HuH-7 (cell line): Measurements from ENCODE around the gene RET.

Source experiments
- DNase-seq: peaks from one replicate; pipeline ENCODE4 v3.0.0; 2011; ENCODE audit warnings: low spot score

Gene RET

DNA sequence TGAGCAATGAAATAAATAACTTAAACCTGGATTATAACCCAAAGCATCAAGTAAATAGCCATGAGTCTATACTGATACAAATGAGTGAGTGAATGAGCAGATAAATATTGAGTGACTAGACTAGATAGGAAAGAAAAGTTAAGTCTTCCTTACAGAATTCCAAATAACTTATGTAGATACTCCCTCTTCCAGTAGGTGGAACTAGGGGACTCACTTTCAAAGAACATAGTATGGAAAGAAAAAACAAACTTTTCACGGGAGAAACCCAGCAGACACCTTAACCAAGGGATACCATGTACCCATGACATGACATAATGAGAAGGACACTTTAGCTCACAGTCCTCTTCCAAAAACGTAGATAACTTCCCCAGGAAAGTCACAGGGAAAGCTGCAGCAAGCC is 93.6 kb downstream of the RET start:
- no peak for DNase-seq

DNA sequence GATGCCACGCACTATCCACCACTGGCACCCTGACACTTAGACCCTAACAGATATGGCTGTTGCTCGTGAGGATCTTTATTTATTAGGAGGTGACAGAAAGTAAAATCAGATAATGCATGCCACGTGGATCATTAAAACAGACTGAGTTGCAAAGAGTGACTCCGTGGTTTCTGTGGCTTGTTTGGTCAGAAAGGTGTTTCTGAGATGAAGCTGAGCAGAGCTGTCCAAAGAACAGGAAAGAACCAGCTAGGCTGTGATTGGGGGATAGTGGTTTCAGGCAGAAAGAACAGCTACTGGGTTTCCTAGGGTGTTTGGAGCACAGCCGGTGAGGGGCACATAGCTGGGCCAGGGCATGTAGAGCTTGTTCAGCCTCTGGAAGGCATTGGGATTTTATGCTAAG is 95.8 kb downstream of the RET start:
- DNase-seq, result no peak

DNA sequence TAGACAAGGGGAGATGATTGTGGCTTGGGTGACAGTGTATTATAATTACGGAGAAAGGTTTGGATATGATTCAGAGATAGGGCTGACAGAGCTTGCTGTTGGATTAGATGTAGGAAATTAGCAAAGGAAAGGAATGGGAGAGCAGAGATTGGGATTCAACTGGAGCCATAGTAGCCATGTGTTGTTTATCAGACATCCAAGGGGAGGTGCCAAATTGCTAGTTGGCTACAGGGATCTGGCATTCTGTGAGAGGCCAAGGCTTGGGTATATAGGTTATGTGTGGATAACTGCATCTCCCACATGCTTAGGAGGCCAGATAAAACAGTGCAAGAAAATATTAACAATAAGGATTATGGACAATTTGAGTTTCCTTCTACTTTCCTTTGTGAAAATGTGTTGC is 96.3 kb downstream of the RET start:
- no peak for DNase-seq

DNA sequence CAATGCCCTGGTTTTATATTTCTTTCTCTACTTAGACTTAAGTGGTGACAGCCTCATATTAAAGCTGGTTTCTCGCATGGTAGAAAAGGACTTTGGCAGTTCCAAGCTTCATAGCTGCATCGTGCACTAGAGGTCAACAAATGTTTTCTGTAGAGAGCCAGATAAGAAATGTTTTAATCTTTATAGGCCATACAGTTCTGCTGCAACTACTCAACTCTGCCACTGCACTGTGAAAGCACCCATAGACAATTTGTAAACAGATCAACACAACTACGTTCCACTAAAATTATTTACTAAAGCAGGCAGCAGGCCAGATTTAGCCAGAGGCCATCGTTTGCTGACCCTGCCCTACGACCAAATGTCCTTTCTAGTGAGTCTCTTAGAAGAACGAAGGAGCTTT is 98.1 kb downstream of the RET start:
- DNase-seq, result no peak

DNA sequence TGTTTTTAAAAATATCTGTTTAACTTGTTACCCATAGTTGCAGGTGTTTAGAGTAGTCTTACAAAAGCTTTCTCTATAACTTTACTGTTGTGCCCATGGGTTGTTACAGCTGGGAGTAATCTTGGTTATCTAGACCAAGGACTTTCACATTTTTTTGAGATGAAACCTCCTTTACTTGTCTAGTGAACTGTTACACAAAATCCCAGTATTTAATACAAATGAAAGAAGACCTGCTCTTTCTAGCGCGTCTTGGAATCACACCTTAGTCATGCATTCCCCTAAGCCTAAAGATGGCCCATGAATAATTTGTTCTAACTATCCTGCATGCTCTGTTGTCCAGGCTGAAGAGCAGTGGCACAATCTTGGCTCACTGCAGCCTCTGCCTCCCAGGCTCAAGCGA is 99.4 kb downstream of the RET start:
- no peak for DNase-seq

DNA sequence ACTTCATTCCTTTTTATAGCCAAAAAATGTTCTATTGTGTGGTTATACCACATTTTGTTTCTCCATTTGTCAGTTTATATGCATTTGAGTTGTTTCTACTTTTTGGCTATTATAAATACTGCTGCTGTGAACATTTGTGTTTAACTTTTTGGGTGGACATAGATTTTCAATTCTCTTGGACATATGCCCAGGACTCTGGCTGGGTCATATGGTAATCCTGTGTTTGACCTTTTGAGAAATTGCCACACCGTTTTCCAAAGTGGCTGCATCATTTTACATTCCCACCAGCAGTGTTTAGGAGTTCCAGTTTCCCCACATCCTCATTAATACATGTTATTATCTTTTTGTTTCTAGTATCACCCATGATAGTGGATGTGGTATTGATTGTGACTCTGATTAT is 100.7 kb downstream of the RET start:
- no peak for DNase-seq
